Neural progenitor cell (in vitro differentiated cells): ENCODE measurements around the gene PCBP1.

Source experiments
- EZH2 ChIP-seq: fragments of 200-600 bp; sonication (generic); IDR thresholded peaks from 2 replicates; pipeline ENCODE4 v1.6.1; 2017; ENCODE audit warnings: antibody characterized with exemption, mild to moderate bottlenecking, moderate library complexity
- EZH2phosphoT487 ChIP-seq: fragments of 200-600 bp; sonication (generic); IDR thresholded peaks from 2 replicates; pipeline ENCODE4 v1.6.1; 2017; ENCODE audit warnings: antibody characterized with exemption
- TF ChIP-seq, protein P1 (sequence below): fragments of 200-600 bp; sonication (generic); IDR thresholded peaks from 2 replicates; pipeline ENCODE4 v1.5.1; 2017; ENCODE audit warnings: antibody characterized with exemption, mild to moderate bottlenecking

DNA sequence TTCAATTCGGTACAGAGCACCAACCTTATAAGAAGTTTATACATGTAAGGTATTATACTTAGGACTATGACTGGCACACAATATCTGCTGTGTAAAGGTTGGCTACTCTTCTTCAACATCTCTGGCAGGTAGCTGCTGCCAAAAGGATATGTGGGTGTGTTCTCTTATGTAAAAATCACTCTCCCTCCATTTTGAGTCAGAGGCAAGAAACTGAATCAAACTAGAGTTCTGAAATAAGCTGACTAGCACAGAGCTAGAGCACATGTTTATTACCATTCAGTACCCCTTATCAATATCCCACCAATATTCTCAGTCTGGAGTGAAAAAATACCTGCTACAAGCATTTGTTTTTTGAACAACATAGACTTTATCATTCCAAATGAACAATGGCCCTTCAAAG lies 38.0 kb upstream of the PCBP1 start:
- TF ChIP-seq, protein P1, sequence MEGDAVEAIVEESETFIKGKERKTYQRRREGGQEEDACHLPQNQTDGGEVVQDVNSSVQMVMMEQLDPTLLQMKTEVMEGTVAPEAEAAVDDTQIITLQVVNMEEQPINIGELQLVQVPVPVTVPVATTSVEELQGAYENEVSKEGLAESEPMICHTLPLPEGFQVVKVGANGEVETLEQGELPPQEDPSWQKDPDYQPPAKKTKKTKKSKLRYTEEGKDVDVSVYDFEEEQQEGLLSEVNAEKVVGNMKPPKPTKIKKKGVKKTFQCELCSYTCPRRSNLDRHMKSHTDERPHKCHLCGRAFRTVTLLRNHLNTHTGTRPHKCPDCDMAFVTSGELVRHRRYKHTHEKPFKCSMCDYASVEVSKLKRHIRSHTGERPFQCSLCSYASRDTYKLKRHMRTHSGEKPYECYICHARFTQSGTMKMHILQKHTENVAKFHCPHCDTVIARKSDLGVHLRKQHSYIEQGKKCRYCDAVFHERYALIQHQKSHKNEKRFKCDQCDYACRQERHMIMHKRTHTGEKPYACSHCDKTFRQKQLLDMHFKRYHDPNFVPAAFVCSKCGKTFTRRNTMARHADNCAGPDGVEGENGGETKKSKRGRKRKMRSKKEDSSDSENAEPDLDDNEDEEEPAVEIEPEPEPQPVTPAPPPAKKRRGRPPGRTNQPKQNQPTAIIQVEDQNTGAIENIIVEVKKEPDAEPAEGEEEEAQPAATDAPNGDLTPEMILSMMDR = no peak
- TF ChIP-seq EZH2 (no peak), EZH2phosphoT487 (no peak)
